Measurements from ENCODE around the gene G3BP2. TPM values are rescaled to one million over a fixed set of nuclear protein-coding genes. Genes with fewer than 3 reads are reported as not detected.

The G3BP2 gene
- total RNA-seq, 1 experiment from 2014 or later: 187 TPM

DNA sequence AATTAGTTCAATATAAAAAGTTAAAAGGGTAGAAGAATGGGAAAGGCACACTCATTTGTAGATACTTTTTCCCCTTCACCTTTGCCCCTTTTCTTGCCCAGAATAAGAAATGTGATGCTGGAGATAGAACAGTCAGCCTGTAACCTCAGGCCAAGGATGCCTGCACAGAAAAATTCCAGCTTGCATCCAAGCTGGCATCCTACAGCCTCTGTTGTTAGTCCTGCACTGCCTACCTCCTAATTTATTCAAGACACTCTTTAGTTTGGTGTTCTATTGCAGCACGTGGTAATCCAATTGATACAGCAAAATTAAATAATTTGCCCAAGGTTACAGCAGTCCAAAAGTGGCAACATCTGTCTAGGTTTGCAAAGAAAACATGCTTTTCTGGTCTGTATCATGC, 41.5 kb upstream of the G3BP2 start:
- TF ChIP-seq, protein P1, sequence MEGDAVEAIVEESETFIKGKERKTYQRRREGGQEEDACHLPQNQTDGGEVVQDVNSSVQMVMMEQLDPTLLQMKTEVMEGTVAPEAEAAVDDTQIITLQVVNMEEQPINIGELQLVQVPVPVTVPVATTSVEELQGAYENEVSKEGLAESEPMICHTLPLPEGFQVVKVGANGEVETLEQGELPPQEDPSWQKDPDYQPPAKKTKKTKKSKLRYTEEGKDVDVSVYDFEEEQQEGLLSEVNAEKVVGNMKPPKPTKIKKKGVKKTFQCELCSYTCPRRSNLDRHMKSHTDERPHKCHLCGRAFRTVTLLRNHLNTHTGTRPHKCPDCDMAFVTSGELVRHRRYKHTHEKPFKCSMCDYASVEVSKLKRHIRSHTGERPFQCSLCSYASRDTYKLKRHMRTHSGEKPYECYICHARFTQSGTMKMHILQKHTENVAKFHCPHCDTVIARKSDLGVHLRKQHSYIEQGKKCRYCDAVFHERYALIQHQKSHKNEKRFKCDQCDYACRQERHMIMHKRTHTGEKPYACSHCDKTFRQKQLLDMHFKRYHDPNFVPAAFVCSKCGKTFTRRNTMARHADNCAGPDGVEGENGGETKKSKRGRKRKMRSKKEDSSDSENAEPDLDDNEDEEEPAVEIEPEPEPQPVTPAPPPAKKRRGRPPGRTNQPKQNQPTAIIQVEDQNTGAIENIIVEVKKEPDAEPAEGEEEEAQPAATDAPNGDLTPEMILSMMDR (IDR thresholded peaks at IDR 0.05; ENCODE audit: insufficient read depth in 1 of 2, low read depth in 1 of 2, low read length in 1 of 2, severe bottlenecking in 1 of 2, unreplicated experiment in 1 of 2): no peak
- no peaks in the 10 kb centered on the region for H3K4me1 Mint-ChIP-seq (ENCODE audit: low read depth, unreplicated experiment)
- H3K4me3 ChIP-seq (ENCODE audit: low read depth, low read length): no peak overlapping the region
- ChIA-PET CTCF (interaction anchor here (1.1 kb wide), 1 partner anchor 10 kb away, joined by 4 read pairs; the partner anchor contains the start of gene USO1), POLR2A (interaction anchor here (1.9 kb wide), 1 partner anchor 10 kb away, joined by 4 read pairs; the partner anchor contains the start of gene USO1)
- no peak overlapping the region for H3K4me3 Mint-ChIP-seq (ENCODE audit: unreplicated experiment)
- no peak for DNase-seq
- H3K27ac Mint-ChIP-seq (ENCODE audit: unreplicated experiment): no peak overlapping the region
- no peaks in the 10 kb centered on the region for H3K9me3 Mint-ChIP-seq (ENCODE audit: unreplicated experiment)
- H3K27me3 ChIP-seq (replicated peaks; ENCODE audit: control insufficient read depth, insufficient read depth, low read length): no peaks in the 10 kb centered on the region
- peaks cover 8% of the 10 kb centered on the region for H3K36me3 Mint-ChIP-seq (ENCODE audit: insufficient read depth, unreplicated experiment)
- no peaks in the 10 kb centered on the region for H3K36me3 ChIP-seq (ENCODE audit: control insufficient read depth, insufficient read depth, low read length)
- intact Hi-C loops (cut with micrococcal nuclease; ENCODE audit: unreplicated experiment): no loop called here
- no peaks in the 10 kb centered on the region for H3K9me3 ChIP-seq
- H3K4me1 ChIP-seq: no peaks in the 10 kb centered on the region; the same call in 1 of the 2 replicates
- BruUV-seq (replicated peaks): no TSS peak
- no peaks in the 10 kb centered on the region for H3K27me3 Mint-ChIP-seq (ENCODE audit: insufficient read depth, unreplicated experiment)

DNA sequence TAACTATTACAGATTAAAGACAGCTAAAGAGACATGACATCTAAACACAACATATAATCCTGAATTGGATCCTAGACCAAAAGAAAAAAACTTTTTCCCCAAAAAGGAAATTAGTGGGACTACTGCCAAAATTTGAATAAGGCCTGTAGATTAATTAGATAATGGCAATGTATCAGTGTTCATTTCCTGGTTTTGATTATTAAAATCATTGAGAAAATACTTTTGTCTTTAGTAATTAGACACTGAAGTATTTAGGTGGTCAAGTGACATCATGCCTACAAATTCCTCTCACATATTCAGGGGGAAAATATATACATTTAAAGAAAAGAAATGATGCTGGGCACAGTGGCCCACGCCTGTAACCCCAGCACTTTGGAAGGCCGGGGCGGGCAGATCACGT, 40.8 kb upstream of the G3BP2 start:
- H3K27ac Mint-ChIP-seq (ENCODE audit: unreplicated experiment): no peak overlapping the region
- no peaks in the 10 kb centered on the region for H3K4me1 Mint-ChIP-seq (ENCODE audit: low read depth, unreplicated experiment)
- H3K36me3 ChIP-seq (ENCODE audit: control insufficient read depth, insufficient read depth, low read length): no peaks in the 10 kb centered on the region
- no peaks in the 10 kb centered on the region; the same call in 1 of the 2 replicates for H3K4me1 ChIP-seq
- intact Hi-C loops (cut with micrococcal nuclease; ENCODE audit: unreplicated experiment): no loop called here
- H3K36me3 Mint-ChIP-seq (ENCODE audit: insufficient read depth, unreplicated experiment): peaks cover 5% of the 10 kb centered on the region
- CTCF ChIA-PET: no interaction called here
- H3K27me3 Mint-ChIP-seq (ENCODE audit: insufficient read depth, unreplicated experiment): no peaks in the 10 kb centered on the region
- POLR2A ChIA-PET: no interaction called here
- TF ChIP-seq, protein P1 (IDR thresholded peaks at IDR 0.05; ENCODE audit: insufficient read depth in 1 of 2, low read depth in 1 of 2, low read length in 1 of 2, severe bottlenecking in 1 of 2, unreplicated experiment in 1 of 2): no peak
- no peak overlapping the region for H3K4me3 ChIP-seq (ENCODE audit: low read depth, low read length)
- H3K9me3 ChIP-seq: no peaks in the 10 kb centered on the region
- no peak for DNase-seq
- no peaks in the 10 kb centered on the region for H3K9me3 Mint-ChIP-seq (ENCODE audit: unreplicated experiment)
- BruUV-seq (replicated peaks): no TSS peak
- no peaks in the 10 kb centered on the region for H3K27me3 ChIP-seq (replicated peaks; ENCODE audit: control insufficient read depth, insufficient read depth, low read length)
- H3K4me3 Mint-ChIP-seq (ENCODE audit: unreplicated experiment): no peak overlapping the region

DNA sequence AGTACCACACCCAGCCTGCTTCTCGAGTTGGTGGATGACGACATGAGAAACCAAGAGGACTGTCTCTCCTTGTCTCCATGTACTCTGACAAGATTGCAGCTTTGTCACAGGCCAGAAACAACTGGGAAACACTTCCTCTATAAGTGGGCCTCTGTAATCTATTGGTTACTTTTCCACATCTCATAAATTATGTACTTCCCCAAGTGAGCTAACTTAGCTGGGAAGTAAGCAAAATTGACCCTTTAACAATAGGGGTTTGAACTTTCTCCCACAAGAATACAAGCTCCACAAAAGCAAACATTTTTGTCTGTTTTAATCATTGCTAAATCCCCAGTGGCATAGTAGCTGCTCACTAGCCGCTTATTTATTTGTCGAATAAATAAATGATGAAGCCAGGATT, 37.0 kb upstream of the G3BP2 start:
- H3K27me3 Mint-ChIP-seq (ENCODE audit: insufficient read depth, unreplicated experiment): no peaks in the 10 kb centered on the region
- TF ChIP-seq, protein P1 (IDR thresholded peaks at IDR 0.05; ENCODE audit: insufficient read depth in 1 of 2, low read depth in 1 of 2, low read length in 1 of 2, severe bottlenecking in 1 of 2, unreplicated experiment in 1 of 2): no peak
- H3K4me3 ChIP-seq (ENCODE audit: low read depth, low read length): no peak overlapping the region
- H3K27me3 ChIP-seq (replicated peaks; ENCODE audit: control insufficient read depth, insufficient read depth, low read length): no peaks in the 10 kb centered on the region
- intact Hi-C loops (cut with micrococcal nuclease; ENCODE audit: unreplicated experiment): no loop called here
- CTCF ChIA-PET: no interaction called here
- H3K9me3 ChIP-seq: no peaks in the 10 kb centered on the region
- H3K36me3 ChIP-seq (ENCODE audit: control insufficient read depth, insufficient read depth, low read length): no peaks in the 10 kb centered on the region
- no peak overlapping the region for H3K4me3 Mint-ChIP-seq (ENCODE audit: unreplicated experiment)
- DNase-seq: no peak
- POLR2A ChIA-PET: interaction anchor here (1.5 kb wide), 1 partner anchor 14 kb away, joined by 5 read pairs; the partner anchor contains the start of gene USO1
- H3K27ac Mint-ChIP-seq (ENCODE audit: unreplicated experiment): no peak overlapping the region
- no peaks in the 10 kb centered on the region for H3K36me3 Mint-ChIP-seq (ENCODE audit: insufficient read depth, unreplicated experiment)
- H3K4me1 Mint-ChIP-seq (ENCODE audit: low read depth, unreplicated experiment): peaks cover 4% of the 10 kb centered on the region
- no peaks in the 10 kb centered on the region for H3K9me3 Mint-ChIP-seq (ENCODE audit: unreplicated experiment)
- no TSS peak for BruUV-seq (replicated peaks)
- peaks cover 4% of the 10 kb centered on the region; the same call in 1 of the 2 replicates for H3K4me1 ChIP-seq

All from Caco-2 (cell line).